ENCODE measurements around the gene CDX2. TPM values are rescaled to one million over a fixed set of nuclear protein-coding genes. Genes with fewer than 3 reads are reported as not detected.

Gene CDX2
- polyA plus RNA-seq, 1 donor from 2014 or later = not detected

DNA sequence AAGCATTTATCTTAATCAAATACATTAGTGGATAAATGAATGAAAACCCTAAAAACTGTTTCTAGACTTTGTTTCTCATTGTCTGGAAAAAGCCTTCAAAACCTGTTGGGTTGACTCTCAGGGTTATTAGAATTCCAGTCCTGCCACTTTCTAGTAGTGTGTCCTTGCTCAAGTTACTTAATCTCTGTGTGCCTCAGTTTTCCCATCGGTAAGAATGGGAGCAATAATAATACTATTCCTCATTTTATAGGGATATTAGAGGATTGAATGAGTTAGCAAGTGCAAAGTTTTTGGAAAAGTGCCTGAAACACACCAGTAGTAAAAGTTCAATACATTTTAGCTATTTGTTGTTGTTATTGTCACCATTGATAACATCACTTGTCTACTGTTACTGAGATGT is 16.5 kb upstream of the CDX2 start:
- Mint-ChIP-seq H3K27me3 (peaks cover 22% of the 10 kb centered on the region), H3K4me3 (no peak overlapping the region), H3K27ac (no peak overlapping the region), H3K4me1 (peaks cover 0 to 5% (median 3%) of the 10 kb centered on the region in 3 donors), H3K9me3 (no peaks in the 10 kb centered on the region), H3K36me3 (no peaks in the 10 kb centered on the region)

DNA sequence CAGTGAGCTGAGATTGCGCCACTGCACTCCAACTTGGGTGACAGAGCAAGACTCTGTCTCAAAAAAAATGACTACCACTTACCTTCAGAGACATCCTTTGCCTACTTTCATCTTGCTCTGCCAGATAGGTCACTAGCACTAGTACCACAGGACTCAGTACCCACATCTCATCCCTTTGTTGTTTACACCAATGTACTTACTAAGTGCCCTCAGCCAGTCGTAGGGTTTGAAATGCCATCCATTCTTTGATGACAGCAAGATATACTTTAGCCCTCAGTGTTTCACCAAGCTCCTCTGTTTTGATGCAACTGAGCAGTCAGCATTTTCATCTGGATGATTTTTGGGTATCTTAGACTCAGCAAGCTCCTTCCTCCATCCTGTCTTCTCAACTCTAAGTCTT is 13.2 kb upstream of the CDX2 start:
- no peak overlapping the region for H3K27ac Mint-ChIP-seq
- no peaks in the 10 kb centered on the region for H3K9me3 Mint-ChIP-seq
- H3K36me3 Mint-ChIP-seq = peaks cover 3% of the 10 kb centered on the region
- H3K4me1 Mint-ChIP-seq = peaks cover 9 to 19% (median 17%) of the 10 kb centered on the region in 3 donors
- H3K27me3 Mint-ChIP-seq = peaks cover 42% of the 10 kb centered on the region
- H3K4me3 Mint-ChIP-seq = no peak overlapping the region

DNA sequence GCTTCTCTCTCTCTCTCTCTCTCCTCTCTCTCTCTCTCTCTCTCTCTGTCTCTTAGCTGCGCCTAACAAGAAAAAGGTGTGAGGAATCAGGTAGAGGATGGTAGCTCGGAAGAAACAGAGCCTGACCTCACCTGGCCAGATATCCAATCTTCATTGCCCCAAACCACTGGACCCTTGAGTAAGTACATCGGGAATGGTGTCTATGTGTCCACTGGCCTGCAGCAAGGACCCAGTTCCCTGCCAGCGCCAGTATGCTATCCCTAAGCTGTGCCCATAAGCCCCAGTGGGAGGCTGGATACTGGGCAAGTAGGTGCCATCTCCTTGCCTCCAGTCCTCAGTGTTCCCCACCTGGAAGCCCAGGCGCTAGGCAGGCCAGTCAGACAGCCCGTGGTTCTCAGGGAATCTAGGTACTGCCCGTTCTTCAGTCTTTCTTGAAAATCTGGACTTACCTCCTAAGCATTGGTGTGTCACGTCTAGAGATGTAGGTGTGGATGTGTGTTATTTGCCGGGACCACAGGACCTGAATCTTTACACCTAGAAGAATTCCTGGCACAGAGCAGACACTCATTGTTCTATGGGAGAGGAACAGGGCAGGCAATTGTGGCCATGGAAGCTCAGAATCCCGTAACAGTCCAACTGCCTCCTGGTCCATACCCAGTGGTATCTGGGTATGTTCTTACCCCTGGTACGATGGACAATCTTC is 12.0 kb upstream of the CDX2 start:
- H3K4me1 Mint-ChIP-seq = peaks cover 12 to 19% (median 17%) of the 10 kb centered on the region in 3 donors
- peak overlapping the region; percentile 51 to 91 (median 78) for H3K4me3 Mint-ChIP-seq
- H3K27me3 Mint-ChIP-seq = peaks cover 49% of the 10 kb centered on the region
- H3K27ac Mint-ChIP-seq = peak overlapping the region in 2 of 3 donors; percentile 53 to 73
- no peaks in the 10 kb centered on the region for H3K9me3 Mint-ChIP-seq
- peaks cover 3% of the 10 kb centered on the region for H3K36me3 Mint-ChIP-seq

DNA sequence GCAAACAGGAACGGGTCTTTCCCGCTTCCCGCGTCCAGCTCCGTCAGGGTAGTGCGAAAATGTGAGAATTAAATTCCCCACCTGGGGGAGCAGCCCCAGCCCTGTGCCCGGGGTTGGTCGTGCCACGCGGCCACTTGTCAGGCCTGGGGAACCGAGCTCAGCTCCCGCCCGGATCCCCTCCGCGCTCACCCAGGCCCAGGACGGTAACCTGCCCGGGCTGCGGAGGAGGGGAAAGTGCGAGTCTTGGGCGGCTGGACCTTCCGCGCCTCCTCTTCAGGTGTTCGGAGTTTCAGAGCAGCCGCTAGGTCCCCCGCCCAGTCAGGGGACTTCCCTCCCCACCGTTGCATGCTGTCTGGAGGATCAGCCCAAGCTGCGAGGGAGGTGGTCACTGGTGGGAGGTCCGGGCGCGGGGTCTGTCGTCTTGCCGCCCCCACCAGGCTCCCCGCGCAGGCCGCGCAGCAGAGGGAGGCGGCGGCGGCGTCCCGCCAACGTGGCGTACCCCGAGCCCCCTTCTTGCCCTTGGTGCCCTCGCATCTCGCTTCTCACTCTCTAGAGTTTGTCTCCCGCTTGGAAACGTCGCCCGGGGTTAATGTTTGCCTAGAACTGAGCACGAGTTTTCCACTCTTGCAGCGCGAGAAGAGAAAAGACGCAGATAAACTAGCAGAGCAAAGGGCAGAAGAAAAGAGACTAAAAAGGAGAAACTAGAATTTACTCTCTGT is 11.3 kb upstream of the CDX2 start:
- Mint-ChIP-seq H3K4me3 (peak overlapping the region; percentile 61 to 91 (median 78)), H3K4me1 (peaks cover 14 to 24% (median 21%) of the 10 kb centered on the region in 3 donors), H3K27me3 (peaks cover 57% of the 10 kb centered on the region), H3K27ac (peak overlapping the region in 2 of 3 donors; percentile 73), H3K36me3 (peaks cover 3% of the 10 kb centered on the region), H3K9me3 (no peaks in the 10 kb centered on the region)

DNA sequence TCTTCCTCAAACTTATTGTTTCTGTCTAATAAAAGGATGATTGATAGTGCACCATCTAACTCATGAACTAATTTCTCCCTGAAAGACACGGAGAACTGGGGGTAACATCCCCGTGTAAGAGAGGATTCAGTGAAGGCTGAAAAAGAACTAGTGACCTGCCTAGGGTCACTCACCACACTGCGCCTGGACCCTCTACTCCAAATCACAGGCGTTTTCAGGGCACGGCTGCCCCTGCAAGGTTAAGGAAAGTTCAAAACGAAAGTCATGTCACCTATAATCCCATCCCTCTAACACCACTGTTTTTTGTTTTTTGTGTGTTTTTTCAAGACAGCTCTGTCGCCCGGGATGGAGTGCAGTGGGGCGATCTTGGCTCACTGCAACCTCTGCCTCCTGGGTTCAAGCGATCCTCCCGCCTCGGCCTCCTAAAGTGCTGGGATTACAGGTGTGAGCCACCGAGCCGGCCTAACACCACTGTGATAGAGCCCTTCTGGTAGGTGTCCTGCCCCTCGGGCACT is 10.7 kb upstream of the CDX2 start:
- no peaks in the 10 kb centered on the region for H3K9me3 Mint-ChIP-seq
- peak overlapping the region; percentile 61 to 89 (median 66) for H3K4me3 Mint-ChIP-seq
- peak overlapping the region; percentile 33 to 89 (median 78) for H3K27ac Mint-ChIP-seq
- H3K36me3 Mint-ChIP-seq = peaks cover 3% of the 10 kb centered on the region
- peaks cover 63% of the 10 kb centered on the region for H3K27me3 Mint-ChIP-seq
- peaks cover 14 to 26% (median 22%) of the 10 kb centered on the region in 3 donors for H3K4me1 Mint-ChIP-seq

DNA sequence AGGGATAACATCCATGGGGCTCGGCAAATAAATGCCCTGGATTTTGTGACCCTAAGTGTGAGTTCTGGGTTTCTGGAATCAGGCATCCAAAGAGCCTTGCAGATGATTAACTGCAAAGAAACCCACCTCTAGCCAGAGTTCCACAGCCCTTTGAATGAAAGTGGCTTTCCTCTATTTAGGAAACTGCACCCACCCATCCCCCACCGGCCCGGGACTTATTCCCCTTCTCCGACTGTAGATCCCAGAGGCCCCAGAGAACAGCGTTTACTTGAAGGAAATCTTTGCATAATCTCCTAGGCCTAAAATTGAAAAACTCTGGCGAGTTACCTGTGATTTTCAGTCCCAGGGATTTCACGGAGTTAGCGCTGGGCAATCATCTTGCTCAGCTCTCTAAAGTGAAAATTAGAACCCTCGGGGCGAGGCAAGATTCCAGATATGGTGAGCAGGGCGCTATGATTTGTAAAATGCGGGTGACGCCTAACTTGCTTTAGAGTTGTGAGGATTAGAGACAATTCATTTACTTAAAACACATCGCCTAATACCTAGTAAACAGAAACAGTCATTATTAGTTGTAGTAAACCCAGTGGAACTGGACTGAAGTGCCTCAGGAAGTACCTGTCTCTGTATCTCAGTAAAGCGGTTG is 10.0 kb upstream of the CDX2 start:
- H3K4me1 Mint-ChIP-seq = peaks cover 14 to 24% (median 22%) of the 10 kb centered on the region in 3 donors
- peak overlapping the region; percentile 33 to 95 (median 78) for H3K27ac Mint-ChIP-seq

DNA sequence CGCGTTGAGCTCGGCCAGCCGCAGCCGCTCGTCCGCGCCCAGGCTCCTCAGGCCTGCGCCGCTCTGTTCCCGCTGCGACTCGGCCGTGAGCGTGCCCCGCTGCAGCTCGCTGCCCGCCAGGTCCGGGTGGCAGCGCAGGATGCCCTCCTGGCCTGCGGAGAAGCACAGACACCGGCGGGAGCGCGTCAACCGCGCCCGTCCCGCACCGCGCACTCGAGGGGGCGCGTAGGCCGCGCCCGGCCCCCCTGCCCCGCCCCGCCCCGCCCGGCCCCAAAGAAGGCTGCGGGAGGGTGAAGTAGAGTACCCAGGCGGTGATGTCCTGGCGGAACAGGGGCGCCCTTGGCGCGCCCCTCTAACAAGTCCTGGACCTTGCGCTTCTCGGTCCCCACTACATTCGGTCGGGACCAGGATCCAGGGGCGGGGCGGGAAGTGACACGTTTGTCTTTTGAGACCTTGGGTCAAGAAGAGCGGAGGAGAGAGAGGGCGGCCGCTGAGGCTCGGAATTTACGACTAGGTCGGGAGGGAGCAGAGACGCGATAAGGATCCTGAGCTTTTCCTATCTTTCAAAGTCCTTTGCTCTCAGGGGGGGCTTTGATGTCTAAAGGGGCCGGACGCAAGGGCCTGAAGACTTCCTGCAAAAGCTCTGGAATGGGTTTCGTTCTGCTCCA is 9.3 kb upstream of the CDX2 start:
- peak overlapping the region; percentile 33 to 95 (median 78) for H3K27ac Mint-ChIP-seq
- peaks cover 3% of the 10 kb centered on the region for H3K36me3 Mint-ChIP-seq
- H3K9me3 Mint-ChIP-seq = no peaks in the 10 kb centered on the region
- peak overlapping the region in 3 of 4 donors; percentile 37 to 70 (median 49) for H3K4me3 Mint-ChIP-seq
- peaks cover 14 to 24% (median 22%) of the 10 kb centered on the region in 3 donors for H3K4me1 Mint-ChIP-seq
- peaks cover 74% of the 10 kb centered on the region for H3K27me3 Mint-ChIP-seq

More for the DNA sequence above, 10.0 kb upstream of the CDX2 start:
- Mint-ChIP-seq H3K9me3 (no peaks in the 10 kb centered on the region), H3K27me3 (peaks cover 70% of the 10 kb centered on the region), H3K36me3 (peaks cover 3% of the 10 kb centered on the region), H3K4me3 (peak overlapping the region; percentile 25 to 89 (median 66))

DNA sequence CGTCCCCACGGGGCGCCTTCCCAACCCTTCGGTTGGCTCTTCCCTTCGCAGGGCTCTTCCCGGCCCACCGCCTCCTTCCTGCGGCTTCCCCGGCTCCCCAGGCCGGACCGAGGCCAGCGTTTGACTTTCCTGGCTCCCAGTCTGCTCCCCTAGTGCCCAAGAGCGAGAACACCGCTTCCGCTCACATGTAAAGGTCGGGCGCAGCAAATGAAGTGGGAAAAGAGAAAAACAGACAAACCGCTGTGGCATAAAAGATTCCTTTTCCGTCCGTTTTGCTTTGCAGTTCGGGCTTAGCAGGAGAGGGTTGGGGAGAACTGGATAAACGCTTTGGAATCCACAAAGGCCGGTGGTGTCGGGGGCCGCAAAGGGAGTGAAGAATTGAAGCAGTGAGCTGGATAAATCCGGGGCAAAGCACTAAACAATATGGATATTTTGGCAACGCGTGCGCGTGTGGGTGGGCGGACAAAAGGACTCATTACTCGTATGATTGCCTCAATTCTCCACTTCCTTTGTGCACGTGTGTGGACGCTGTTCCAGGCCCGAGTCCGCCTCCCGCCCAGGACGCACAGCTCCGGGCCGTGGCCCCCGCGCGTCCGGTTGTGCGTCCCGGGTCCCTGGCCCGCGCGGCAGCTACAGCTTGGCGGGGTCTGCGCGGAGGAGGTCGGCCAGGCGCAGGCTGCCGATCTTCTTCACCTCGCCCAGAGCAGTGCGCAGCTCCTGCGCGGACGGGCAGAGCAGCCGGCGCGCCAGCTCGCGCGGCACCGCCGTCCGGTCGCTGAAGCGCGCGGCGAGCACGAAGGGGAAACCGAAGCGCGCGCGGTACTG is 8.6 kb upstream of the CDX2 start:
- Mint-ChIP-seq H3K36me3 (peaks cover 3% of the 10 kb centered on the region), H3K4me3 (peak overlapping the region in 2 of 4 donors; percentile 30 to 83), H3K27ac (peak overlapping the region in 2 of 3 donors; percentile 81 to 85), H3K9me3 (no peaks in the 10 kb centered on the region), H3K4me1 (peaks cover 14 to 24% (median 22%) of the 10 kb centered on the region in 3 donors), H3K27me3 (peaks cover 73% of the 10 kb centered on the region)

DNA sequence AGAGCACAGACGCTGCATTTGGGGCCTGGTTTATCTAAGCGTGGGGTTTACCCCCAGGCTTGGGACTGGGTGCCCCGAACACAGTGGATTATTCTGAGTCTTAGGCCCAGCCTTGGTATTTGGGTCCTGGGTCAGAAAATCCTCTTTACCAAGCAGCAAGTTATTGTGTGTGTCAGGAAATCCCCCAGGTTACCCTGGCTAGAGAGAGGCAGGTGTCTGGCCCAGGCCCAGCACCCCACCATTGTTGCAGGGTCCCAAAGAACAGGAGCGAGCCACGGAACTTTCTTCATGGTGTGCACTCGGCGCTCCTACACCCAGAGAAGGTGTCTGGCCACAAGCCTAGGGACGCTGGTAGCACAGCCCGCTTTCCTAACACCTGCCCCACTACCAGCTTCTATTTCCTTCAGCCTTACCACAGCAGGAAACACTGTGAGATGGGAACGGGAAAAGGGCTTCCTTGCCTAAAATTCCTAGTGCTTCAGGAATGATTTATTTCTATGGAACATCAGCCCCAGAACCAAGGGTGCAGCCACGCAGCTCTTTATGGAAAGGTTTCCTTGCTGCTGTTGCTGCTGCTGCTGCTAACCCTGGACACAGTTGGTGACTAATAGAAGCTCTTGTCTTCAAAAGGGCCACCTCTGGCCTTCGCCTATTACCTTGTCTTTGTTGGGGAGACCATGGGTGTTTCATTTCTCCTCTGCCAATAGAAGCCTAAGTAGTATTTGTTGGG is 7.4 kb upstream of the CDX2 start:
- peaks cover 14 to 24% (median 22%) of the 10 kb centered on the region in 3 donors for H3K4me1 Mint-ChIP-seq
- H3K4me3 Mint-ChIP-seq = peak overlapping the region in 2 of 4 donors; percentile 33 to 56
- H3K27me3 Mint-ChIP-seq = peaks cover 74% of the 10 kb centered on the region
- H3K36me3 Mint-ChIP-seq = peaks cover 3% of the 10 kb centered on the region
- no peaks in the 10 kb centered on the region for H3K9me3 Mint-ChIP-seq
- peak overlapping the region in 2 of 3 donors; percentile 16 to 44 for H3K27ac Mint-ChIP-seq

DNA sequence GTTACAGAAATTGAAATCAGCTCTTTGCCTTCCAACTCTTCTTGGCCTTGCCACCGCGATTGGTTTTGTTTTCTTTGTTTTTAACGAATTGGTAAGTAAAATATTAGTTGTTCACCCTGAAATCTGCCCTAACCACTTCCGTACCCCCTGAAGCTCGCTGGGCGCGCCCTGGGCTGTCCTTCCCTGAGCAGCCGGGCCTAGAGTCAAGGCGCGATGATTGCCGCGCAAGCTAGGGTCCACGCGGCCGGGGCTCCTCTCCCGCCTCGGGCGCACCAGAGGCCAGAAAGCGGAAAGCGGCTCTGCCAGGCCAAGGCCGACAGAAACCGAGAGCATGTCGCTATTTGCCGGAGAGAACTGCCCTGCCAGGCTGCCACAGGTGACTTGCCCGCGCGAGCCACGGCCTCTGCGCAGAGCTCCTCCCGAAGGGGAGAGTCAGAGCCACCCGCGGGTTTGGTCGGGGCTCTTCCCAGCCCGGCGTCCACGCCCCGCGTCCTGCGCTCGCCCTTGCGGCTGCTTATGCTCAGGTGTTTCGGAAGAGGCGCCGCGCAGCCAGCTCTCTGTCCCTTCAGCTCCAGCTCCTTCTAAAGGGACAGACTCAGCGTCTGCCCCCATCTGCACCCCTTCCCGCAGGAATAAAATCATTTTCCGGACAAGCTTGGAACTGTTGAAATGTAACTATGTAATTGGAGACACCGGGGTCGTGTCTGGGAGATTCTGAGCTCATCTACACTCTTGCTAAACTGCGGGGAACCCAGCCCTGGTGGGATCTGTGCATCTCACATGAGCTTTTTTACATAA is 6.6 kb upstream of the CDX2 start:
- Mint-ChIP-seq H3K4me3 (peak overlapping the region in 3 of 4 donors; percentile 33 to 58 (median 56)), H3K27ac (peak overlapping the region; percentile 44 to 76 (median 59))

DNA sequence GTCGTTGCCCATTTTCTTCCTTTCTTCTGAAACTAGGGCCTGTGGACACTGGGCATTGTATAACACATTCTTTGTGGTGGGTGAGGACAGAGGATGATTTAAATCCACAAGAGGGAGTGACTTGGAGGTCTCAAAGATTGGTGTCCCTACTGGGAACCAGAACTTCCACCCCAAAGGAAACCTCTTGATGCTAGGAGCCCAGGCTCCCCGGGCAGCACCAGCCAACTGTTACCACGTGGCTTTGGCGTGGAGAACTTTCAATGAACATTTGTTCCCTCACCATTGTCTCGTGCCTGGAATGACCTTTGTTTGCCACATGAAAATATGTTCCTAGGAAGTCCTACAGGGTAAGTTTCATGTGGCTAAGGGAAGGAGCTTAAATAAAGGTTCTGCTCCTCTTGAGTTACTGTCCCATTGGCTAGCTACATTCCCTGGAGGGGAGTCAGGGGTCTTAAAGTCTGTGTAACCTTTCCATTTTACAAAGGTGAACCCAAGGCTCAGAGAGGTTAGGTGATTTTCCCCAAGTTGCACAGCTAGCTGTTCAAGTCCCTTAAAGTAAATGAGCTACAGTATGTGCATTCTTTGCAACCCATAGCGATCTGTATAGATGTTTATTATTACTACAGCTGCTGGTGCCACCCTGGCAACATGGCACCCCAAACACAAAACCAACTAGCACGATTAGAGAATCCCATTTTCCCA is 5.0 kb upstream of the CDX2 start:
- Mint-ChIP-seq H3K27ac (peak overlapping the region in 2 of 3 donors; percentile 44 to 59), H3K4me3 (peak overlapping the region in 1 of 4 donors; percentile 56), H3K9me3 (no peaks in the 10 kb centered on the region), H3K4me1 (peaks cover 16 to 17% (median 16%) of the 10 kb centered on the region in 3 donors), H3K27me3 (peaks cover 75% of the 10 kb centered on the region), H3K36me3 (no peaks in the 10 kb centered on the region)

More for the DNA sequence above, 6.6 kb upstream of the CDX2 start:
- Mint-ChIP-seq H3K36me3 (peaks cover 3% of the 10 kb centered on the region), H3K4me1 (peaks cover 14 to 22% (median 21%) of the 10 kb centered on the region in 3 donors), H3K9me3 (no peaks in the 10 kb centered on the region), H3K27me3 (peaks cover 73% of the 10 kb centered on the region)

DNA sequence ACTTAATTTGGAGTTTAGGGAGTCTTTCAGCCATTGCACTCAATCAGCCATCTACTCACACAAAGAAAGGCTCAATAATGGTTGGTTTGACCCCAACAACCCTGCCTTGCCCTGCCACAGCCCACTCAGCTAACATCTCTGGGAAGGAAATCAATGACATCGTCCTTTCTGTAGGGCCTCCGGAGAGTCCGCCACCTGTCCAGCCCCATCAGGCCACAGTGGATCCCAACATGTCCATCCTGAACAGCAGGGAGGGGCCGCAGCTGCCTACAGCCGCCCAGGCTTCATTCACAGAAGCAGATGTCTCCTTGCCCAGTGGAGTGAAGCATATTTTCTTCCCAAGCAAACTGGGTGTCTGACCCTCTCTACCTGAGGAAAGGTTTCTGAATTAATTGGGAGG is 4.2 kb upstream of the CDX2 start:
- Mint-ChIP-seq H3K27ac (peak overlapping the region in 2 of 3 donors; percentile 3 to 44), H3K4me1 (peaks cover 12 to 16% (median 15%) of the 10 kb centered on the region in 3 donors), H3K9me3 (no peaks in the 10 kb centered on the region), H3K4me3 (peak overlapping the region in 2 of 4 donors; percentile 33 to 71), H3K27me3 (peaks cover 69% of the 10 kb centered on the region), H3K36me3 (no peaks in the 10 kb centered on the region)

Data from IgD-negative memory B cell (primary cell).